HCT116 (cell line): ENCODE data around the gene TPST1. TPM values are rescaled to one million over a fixed set of nuclear protein-coding genes. Genes with fewer than 3 reads are reported as not detected.

Source experiments
- ATAC-seq: fragments of 200-7000 bp; cut with Tn5 transposase; 2 replicates; pipeline ENCODE4 v1.9.1; 2020; ENCODE audit warnings: mild to moderate bottlenecking, moderate library complexity
- BruUV-seq: library from RNA; stranded (reverse); fragments of 400-500 nt; replicated peaks from 2 replicates; lab custom pipeline; 2021; lab: Mats Ljungman, UMichigan
- CTCF ChIA-PET: fragments of 300-600 bp; sonication (Branson Sonifier 250); formaldehyde crosslinking; loops from one replicate; lab custom pipeline; 2021; ENCODE audit warnings: antibody characterized with exemption; lab: Charles Lee
- POLR2A ChIA-PET: fragments of 300-600, 350-600 bp; sonication (Branson Sonifier 250); formaldehyde crosslinking; loops from one replicate; lab custom pipeline; 2021; ENCODE audit warnings: antibody characterized with exemption; lab: Charles Lee
- RAD21 ChIA-PET, 2 experiments: fragments of 300-600 bp; sonication (Branson Sonifier 250); formaldehyde crosslinking; loops; one replicate each; lab custom pipeline; 2023; ENCODE audit warnings: low total read pairs in 2 of 2; ENCODE audit not compliant: uncharacterized antibody in 2 of 2, unreplicated experiment in 2 of 2, low non-redundant PET in 1 of 2; lab: Charles Lee
- DNase-seq: peaks from one replicate; pipeline ENCODE4 v3.0.0-alpha.2; 2010; ENCODE audit warnings: low read depth, low spot score
- H2AFZ ChIP-seq: fragments of 200-600 bp; shearing (Covaris generic), sonication (generic); 2 replicates; pipeline ENCODE4 v1.6.1; 2017; ENCODE audit warnings: low read depth, mixed run types, mixed read lengths, antibody characterized with exemption, low read length; ENCODE audit not compliant: poor library complexity, severe bottlenecking
- H3K27ac ChIP-seq: 2 replicates; pipeline ENCODE4 v1.5.1; 2012; ENCODE audit warnings: low read depth, low read length
- H3K27me3 ChIP-seq: fragments of 200-600 bp; sonication (generic); 2 replicates; pipeline ENCODE4 v1.6.1; 2016; ENCODE audit warnings: mixed run types, low read length, mixed read lengths; ENCODE audit not compliant: insufficient read depth
- H3K36me3 ChIP-seq, 2 experiments: fragments of 200-500 bp in 1 of 2; fragments of 200-600 bp in 1 of 2; sonication (Bioruptor generic) in 1 of 2; sonication (generic) in 1 of 2; 2 replicates each; pipeline versions ENCODE4 v1.5.1 to v1.6.1; 2014 to 2016; ENCODE audit warnings: low read length in 2 of 2, inconsistent platforms in 1 of 2, mixed read lengths in 1 of 2, mixed run types in 1 of 2; ENCODE audit not compliant: insufficient read depth in 2 of 2, control insufficient read depth in 1 of 2
- H3K4me1 ChIP-seq, 2 experiments: fragments of 200-600 bp in 1 of 2; sonication (generic) in 1 of 2; 2 replicates each; pipeline versions ENCODE4 v1.5.1 to v1.6.1; 2012 to 2017; ENCODE audit warnings: low read length in 2 of 2, inconsistent platforms in 1 of 2, mild to moderate bottlenecking in 1 of 2, mixed read lengths in 1 of 2, mixed run types in 1 of 2, moderate library complexity in 1 of 2; ENCODE audit not compliant: insufficient read depth in 2 of 2, control insufficient read depth in 1 of 2
- H3K4me2 ChIP-seq: fragments of 200-600 bp; sonication (generic); 2 replicates; pipeline ENCODE4 v1.6.1; 2017; ENCODE audit warnings: mixed run types, low read length, mixed read lengths
- H3K4me3 ChIP-seq, 2 experiments: fragments of 200-600 bp in 1 of 2; sonication (generic) in 1 of 2; replicated peaks in 1 of 2; 2 replicates each; pipeline ENCODE4 v1.5.1; 2011 to 2016; ENCODE audit warnings: low read length in 2 of 2, control low read depth in 1 of 2, low read depth in 1 of 2, mild to moderate bottlenecking in 1 of 2, mixed read lengths in 1 of 2, mixed run types in 1 of 2
- H3K79me2 ChIP-seq: fragments of 200-600 bp; sonication (generic); 2 replicates; pipeline ENCODE4 v1.6.1; 2017; ENCODE audit warnings: mild to moderate bottlenecking, mixed run types, low read length, moderate library complexity, mixed read lengths; ENCODE audit not compliant: insufficient read depth
- H3K9ac ChIP-seq: fragments of 200-600 bp; sonication (generic); 2 replicates; pipeline ENCODE4 v1.6.1; 2016; ENCODE audit warnings: low read length, mixed read lengths
- H3K9me2 ChIP-seq: fragments of 200-600 bp; sonication (generic), shearing (Covaris generic); 2 replicates; pipeline ENCODE4 v1.6.1; 2017; ENCODE audit warnings: mixed run types, mild to moderate bottlenecking, moderate library complexity; ENCODE audit not compliant: insufficient read depth
- H3K9me3 ChIP-seq, 2 experiments: fragments of 200-500 bp in 1 of 2; fragments of 200-600 bp in 1 of 2; sonication (Bioruptor generic) in 1 of 2; sonication (generic) in 1 of 2; 2 replicates each; pipeline ENCODE4 v1.6.1; 2014 to 2017; ENCODE audit warnings: low read length in 2 of 2, mixed read lengths in 2 of 2, inconsistent platforms in 1 of 2, low read depth in 1 of 2, mild to moderate bottlenecking in 1 of 2, mixed run types in 1 of 2, moderate library complexity in 1 of 2; ENCODE audit not compliant: control insufficient read depth in 1 of 2, insufficient read depth in 1 of 2
- H4K20me1 ChIP-seq: fragments of 200-600 bp; sonication (generic), shearing (Covaris generic); 2 replicates; pipeline ENCODE4 v1.6.1; 2017; ENCODE audit warnings: mixed run types, mild to moderate bottlenecking, moderate library complexity; ENCODE audit not compliant: insufficient read depth
- CBX3 ChIP-seq: IDR thresholded peaks from 2 replicates; pipeline ENCODE4 v1.6.1; 2012; ENCODE audit warnings: low read depth
- ELF1 ChIP-seq: IDR thresholded peaks from 2 replicates; pipeline ENCODE4 v1.6.1; 2012; ENCODE audit warnings: low read depth, borderline replicate concordance
- FOSL1 ChIP-seq: IDR thresholded peaks from 2 replicates; pipeline ENCODE4 v1.6.1; 2012; ENCODE audit warnings: low read depth
- JUND ChIP-seq: IDR thresholded peaks from 2 replicates; pipeline ENCODE4 v1.6.1; 2012
- POLR2AphosphoS5 ChIP-seq: IDR thresholded peaks from 2 replicates; pipeline ENCODE4 v1.6.1; 2011; ENCODE audit warnings: mild to moderate bottlenecking, low read depth, low read length, moderate library complexity
- RAD21 ChIP-seq: IDR thresholded peaks from 2 replicates; pipeline ENCODE4 v1.6.1; 2012; ENCODE audit warnings: low read depth, mild to moderate bottlenecking
- SIN3A ChIP-seq: IDR thresholded peaks from 2 replicates; pipeline ENCODE4 v1.6.1; 2012; ENCODE audit warnings: low read depth
- SRF ChIP-seq: IDR thresholded peaks from 2 replicates; pipeline ENCODE4 v1.6.1; 2012; ENCODE audit warnings: low read depth
- TCF7L2 ChIP-seq: IDR thresholded peaks from 2 replicates; pipeline ENCODE4 v1.7.0; 2011; ENCODE audit warnings: borderline replicate concordance, inconsistent platforms; ENCODE audit not compliant: insufficient read depth, insufficient read length; ENCODE audit errors: extremely low read depth
- YY1 ChIP-seq: IDR thresholded peaks from 2 replicates; pipeline ENCODE4 v1.6.1; 2011; ENCODE audit warnings: low read length, low read depth, moderate library complexity, mild to moderate bottlenecking; ENCODE audit not compliant: insufficient replicate concordance; ENCODE audit errors: extremely low read depth
- ZFX ChIP-seq: fragments of 450-650 bp; IDR thresholded peaks from 2 replicates; pipeline ENCODE4 v1.6.1; 2017
- ZNF274 ChIP-seq: fragments of 200-500 bp; sonication (Bioruptor generic); IDR thresholded peaks from 2 replicates; pipeline ENCODE4 v1.6.1; 2014; ENCODE audit warnings: mild to moderate bottlenecking, low read depth, low read length, inconsistent platforms
- intact Hi-C: fragments of 100-400 bp; cut with micrococcal nuclease; formaldehyde crosslinking; loops from 2 replicates; pipeline ENCODE4 v1.10.0; 2022
- total RNA-seq: library from RNA; stranded (reverse); gene quantifications from one replicate; pipeline ENCODE4 v1.2.1, GENCODE V29; 2021; ENCODE audit not compliant: unreplicated experiment
- TF ChIP-seq, protein P1 (sequence below): IDR thresholded peaks from 2 replicates; pipeline ENCODE4 v1.6.1; 2012; ENCODE audit warnings: low read depth
- TF ChIP-seq, protein P2 (sequence below): IDR thresholded peaks from 2 replicates; pipeline ENCODE4 v1.6.1; 2012
- TF ChIP-seq, protein P3 (sequence below): IDR thresholded peaks from 2 replicates; pipeline ENCODE4 v1.6.1; 2011; ENCODE audit warnings: mild to moderate bottlenecking, low read length, moderate library complexity; ENCODE audit not compliant: insufficient replicate concordance; ENCODE audit errors: extremely low read depth

Gene TPST1
- total RNA-seq, 1 experiment from 2014 or later, result 11.4 TPM

DNA sequence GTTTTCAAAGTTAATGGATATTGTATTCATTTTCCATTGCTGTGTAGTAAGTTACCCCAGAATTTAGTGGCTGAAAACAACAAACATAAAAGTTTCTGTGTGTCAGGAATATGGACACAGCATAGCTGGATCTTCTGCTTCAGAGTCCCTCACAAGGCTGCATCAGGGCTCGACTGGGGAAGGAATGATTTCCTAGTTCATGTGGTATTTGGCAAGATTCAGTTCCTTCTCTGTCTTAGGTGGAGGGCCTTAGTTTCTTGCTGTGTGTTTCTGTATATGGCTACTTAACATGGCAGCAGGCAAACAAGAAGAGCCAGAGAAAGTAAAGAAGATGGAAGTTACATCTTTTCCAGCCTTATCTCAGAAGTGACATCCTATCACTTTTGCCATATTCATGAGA is 51.1 kb downstream of the TPST1 start:
- Histone ChIP-seq H3K4me1 (peaks cover 7 to 14% of the 10 kb centered on the region in 2 experiments; a peak in 3 of 4 replicates), H3K9ac (no peak overlapping the region), H3K27ac (no peak overlapping the region), H4K20me1 (no peaks in the 10 kb centered on the region), H3K9me3 (no peaks in the 10 kb centered on the region), H3K36me3 (no peaks in the 10 kb centered on the region), H3K9me2 (0 out of 2 replicates have a peak, but pooled peaks cover 3% of the 10 kb centered on the region), H3K4me3 (no peak overlapping the region)
- intact Hi-C loops, result no loop called here
- ChIA-PET POLR2A (no interaction called here), CTCF (no interaction called here), RAD21 (no interaction called here)
- DNase-seq (no peak), ATAC-seq (no peak)
- no TSS peak for BruUV-seq
- no peak for TF ChIP-seq FOSL1
- no peak for TF ChIP-seq SRF
- no peak for TF ChIP-seq RAD21
- TF ChIP-seq, all 23 proteins: peak for 0
- Histone ChIP-seq H2AFZ (no peak overlapping the region), H3K27me3 (no peaks in the 10 kb centered on the region), H3K4me2 (no peak overlapping the region), H3K79me2 (peaks cover 12% of the 10 kb centered on the region)

DNA sequence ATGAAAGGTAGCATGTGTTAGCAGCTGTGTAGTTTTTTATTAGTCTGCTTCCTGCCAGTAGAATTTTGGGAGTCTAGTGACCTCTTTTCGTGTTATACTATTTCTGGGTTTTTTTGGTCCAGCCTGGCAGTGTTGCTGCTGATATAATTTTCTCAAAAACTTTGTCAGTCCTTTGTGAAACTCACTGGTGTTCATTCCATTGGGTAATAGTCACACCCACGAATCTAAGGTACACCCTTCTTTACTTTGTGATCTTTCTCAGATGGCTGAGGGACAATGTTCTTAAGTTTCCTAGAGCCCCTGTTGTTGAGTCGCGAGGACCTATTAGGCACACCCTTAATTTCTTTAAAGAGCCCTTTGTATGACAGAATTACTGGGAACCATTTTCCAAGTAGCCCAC is 52.3 kb downstream of the TPST1 start:
- Histone ChIP-seq H3K27ac (peak overlapping the region; percentile 14; the same call in 1 of the 2 replicates), H3K27me3 (no peaks in the 10 kb centered on the region), H3K9me3 (no peaks in the 10 kb centered on the region), H3K36me3 (no peaks in the 10 kb centered on the region), H3K4me1 (peaks cover 7 to 14% of the 10 kb centered on the region in 2 experiments; a peak in 3 of 4 replicates), H3K4me2 (peak overlapping the region; percentile 33), H3K9me2 (0 out of 2 replicates have a peak, but pooled peaks cover 3% of the 10 kb centered on the region), H3K4me3 (no peak overlapping the region), H3K9ac (no peak overlapping the region), H3K79me2 (peaks cover 16% of the 10 kb centered on the region), H4K20me1 (no peaks in the 10 kb centered on the region), H2AFZ (no peak overlapping the region)
- ATAC-seq (peak; percentile 63; the same call in 1 of the 2 replicates), DNase-seq (peak; percentile 28)
- intact Hi-C loops, result no loop called here
- POLR2A ChIA-PET, result no interaction called here
- RAD21 ChIA-PET, result no interaction called here
- CTCF ChIA-PET, result no interaction called here
- BruUV-seq, result no TSS peak
- TF ChIP-seq RAD21 (no peak), YY1 (no peak), ZFX (no peak), ZNF274 (no peak), JUND (peak; percentile 37; the same call in 1 of the 2 replicates), TCF7L2 (no peak), ELF1 (no peak), CBX3 (0 out of 2 replicates have a peak, but pooled peaks have one; percentile 49), SIN3A (no peak), SRF (no peak), POLR2AphosphoS5 (no peak), FOSL1 (peak; percentile 43; the same call in 1 of the 2 replicates)
- TF ChIP-seq, protein P1, sequence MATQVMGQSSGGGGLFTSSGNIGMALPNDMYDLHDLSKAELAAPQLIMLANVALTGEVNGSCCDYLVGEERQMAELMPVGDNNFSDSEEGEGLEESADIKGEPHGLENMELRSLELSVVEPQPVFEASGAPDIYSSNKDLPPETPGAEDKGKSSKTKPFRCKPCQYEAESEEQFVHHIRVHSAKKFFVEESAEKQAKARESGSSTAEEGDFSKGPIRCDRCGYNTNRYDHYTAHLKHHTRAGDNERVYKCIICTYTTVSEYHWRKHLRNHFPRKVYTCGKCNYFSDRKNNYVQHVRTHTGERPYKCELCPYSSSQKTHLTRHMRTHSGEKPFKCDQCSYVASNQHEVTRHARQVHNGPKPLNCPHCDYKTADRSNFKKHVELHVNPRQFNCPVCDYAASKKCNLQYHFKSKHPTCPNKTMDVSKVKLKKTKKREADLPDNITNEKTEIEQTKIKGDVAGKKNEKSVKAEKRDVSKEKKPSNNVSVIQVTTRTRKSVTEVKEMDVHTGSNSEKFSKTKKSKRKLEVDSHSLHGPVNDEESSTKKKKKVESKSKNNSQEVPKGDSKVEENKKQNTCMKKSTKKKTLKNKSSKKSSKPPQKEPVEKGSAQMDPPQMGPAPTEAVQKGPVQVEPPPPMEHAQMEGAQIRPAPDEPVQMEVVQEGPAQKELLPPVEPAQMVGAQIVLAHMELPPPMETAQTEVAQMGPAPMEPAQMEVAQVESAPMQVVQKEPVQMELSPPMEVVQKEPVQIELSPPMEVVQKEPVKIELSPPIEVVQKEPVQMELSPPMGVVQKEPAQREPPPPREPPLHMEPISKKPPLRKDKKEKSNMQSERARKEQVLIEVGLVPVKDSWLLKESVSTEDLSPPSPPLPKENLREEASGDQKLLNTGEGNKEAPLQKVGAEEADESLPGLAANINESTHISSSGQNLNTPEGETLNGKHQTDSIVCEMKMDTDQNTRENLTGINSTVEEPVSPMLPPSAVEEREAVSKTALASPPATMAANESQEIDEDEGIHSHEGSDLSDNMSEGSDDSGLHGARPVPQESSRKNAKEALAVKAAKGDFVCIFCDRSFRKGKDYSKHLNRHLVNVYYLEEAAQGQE, result no peak
- TF ChIP-seq, protein P2, sequence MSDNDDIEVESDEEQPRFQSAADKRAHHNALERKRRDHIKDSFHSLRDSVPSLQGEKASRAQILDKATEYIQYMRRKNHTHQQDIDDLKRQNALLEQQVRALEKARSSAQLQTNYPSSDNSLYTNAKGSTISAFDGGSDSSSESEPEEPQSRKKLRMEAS, result no peak
- TF ChIP-seq, protein P3, sequence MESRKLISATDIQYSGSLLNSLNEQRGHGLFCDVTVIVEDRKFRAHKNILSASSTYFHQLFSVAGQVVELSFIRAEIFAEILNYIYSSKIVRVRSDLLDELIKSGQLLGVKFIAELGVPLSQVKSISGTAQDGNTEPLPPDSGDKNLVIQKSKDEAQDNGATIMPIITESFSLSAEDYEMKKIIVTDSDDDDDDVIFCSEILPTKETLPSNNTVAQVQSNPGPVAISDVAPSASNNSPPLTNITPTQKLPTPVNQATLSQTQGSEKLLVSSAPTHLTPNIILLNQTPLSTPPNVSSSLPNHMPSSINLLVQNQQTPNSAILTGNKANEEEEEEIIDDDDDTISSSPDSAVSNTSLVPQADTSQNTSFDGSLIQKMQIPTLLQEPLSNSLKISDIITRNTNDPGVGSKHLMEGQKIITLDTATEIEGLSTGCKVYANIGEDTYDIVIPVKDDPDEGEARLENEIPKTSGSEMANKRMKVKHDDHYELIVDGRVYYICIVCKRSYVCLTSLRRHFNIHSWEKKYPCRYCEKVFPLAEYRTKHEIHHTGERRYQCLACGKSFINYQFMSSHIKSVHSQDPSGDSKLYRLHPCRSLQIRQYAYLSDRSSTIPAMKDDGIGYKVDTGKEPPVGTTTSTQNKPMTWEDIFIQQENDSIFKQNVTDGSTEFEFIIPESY, result no peak
